Measurements from ENCODE around the gene RPS14. TPM values are rescaled to one million over a fixed set of nuclear protein-coding genes. Genes with fewer than 3 reads are reported as not detected.

Gene RPS14
- polyA plus RNA-seq, 1 experiment, result 2,496 TPM

DNA sequence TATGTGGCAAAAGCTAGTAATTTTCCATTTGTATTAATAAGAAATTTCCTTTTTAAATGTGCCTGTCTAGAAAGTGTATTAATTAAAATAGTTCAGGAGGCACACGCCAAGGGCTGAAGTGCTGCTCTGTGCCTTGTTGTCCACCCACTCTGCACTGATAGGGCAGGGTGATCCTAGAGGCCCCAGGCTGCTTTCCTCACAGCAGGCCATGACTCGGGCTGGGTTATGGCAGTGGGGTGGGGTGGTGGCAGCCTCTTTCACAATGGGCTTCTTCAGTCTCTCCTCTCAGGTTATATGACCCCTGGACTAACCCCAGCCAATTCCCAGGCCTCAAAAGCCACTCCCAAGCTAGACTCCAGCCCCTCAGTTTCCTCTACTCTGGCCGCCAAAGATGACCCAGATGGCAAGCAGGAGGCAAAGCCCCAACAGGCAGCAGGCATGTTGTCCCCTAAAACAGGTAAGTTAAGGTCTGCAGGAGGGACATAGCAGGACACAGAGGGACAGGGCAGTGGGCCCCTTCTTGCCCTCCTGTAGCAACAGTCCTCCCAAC, 56.4 kb downstream of the RPS14 start:
- TF ChIP-seq, protein P1, sequence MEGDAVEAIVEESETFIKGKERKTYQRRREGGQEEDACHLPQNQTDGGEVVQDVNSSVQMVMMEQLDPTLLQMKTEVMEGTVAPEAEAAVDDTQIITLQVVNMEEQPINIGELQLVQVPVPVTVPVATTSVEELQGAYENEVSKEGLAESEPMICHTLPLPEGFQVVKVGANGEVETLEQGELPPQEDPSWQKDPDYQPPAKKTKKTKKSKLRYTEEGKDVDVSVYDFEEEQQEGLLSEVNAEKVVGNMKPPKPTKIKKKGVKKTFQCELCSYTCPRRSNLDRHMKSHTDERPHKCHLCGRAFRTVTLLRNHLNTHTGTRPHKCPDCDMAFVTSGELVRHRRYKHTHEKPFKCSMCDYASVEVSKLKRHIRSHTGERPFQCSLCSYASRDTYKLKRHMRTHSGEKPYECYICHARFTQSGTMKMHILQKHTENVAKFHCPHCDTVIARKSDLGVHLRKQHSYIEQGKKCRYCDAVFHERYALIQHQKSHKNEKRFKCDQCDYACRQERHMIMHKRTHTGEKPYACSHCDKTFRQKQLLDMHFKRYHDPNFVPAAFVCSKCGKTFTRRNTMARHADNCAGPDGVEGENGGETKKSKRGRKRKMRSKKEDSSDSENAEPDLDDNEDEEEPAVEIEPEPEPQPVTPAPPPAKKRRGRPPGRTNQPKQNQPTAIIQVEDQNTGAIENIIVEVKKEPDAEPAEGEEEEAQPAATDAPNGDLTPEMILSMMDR (IDR thresholded peaks at IDR 0.05; ENCODE audit: insufficient read depth, low read depth, low read length), result no peak
- ChIA-PET POLR2A (no interaction called here), CTCF (interaction anchor here (1.3 kb wide), 1 partner anchor 43 kb away, joined by 3 read pairs; no protein-coding TSS in a partner anchor)
- DNase-seq (ENCODE audit: low read depth), result no peak
- no peak overlapping the region for H3K4me3 ChIP-seq (ENCODE audit: low read depth, low read length)
- no peaks in the 10 kb centered on the region for H3K27me3 ChIP-seq (ENCODE audit: control insufficient read depth, insufficient read depth, low read length)
- peaks cover 34% of the 10 kb centered on the region for H3K36me3 ChIP-seq (ENCODE audit: control insufficient read depth, insufficient read depth, low read length)

DNA sequence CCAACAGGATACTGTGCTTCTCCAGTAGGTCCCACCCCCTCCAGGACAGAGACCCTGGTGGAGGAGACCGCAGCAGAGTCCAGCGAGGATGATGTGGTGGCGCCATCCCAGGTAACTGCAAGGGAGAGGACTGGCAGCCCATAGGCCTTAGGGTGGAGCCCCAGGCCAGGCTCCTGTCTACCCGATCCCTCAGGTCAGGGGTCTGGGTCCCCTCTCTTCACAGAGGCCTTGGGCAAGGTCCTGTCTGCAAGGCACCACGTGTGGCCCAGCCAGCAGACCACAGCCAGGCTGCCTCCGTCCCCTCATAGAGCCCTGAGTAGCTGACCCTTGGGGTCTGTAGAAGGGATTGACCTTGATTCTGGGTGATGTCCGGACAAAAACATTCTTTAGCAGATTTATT, 56.9 kb downstream of the RPS14 start:
- Histone ChIP-seq H3K27me3 (ENCODE audit: control insufficient read depth, insufficient read depth, low read length) (no peaks in the 10 kb centered on the region), H3K36me3 (ENCODE audit: control insufficient read depth, insufficient read depth, low read length) (peaks cover 39% of the 10 kb centered on the region), H3K4me3 (ENCODE audit: low read depth, low read length) (no peak overlapping the region)
- DNase-seq (ENCODE audit: low read depth), result no peak
- ChIA-PET POLR2A (no interaction called here), CTCF (interaction anchor here (1.3 kb wide), 1 partner anchor 44 kb away, joined by 3 read pairs; no protein-coding TSS in a partner anchor)
- TF ChIP-seq, protein P1 (IDR thresholded peaks at IDR 0.05; ENCODE audit: insufficient read depth, low read depth, low read length), result no peak

Other genes with a start within 250 kb of the RPS14 start
- gene CAMK2A, start 160.0 kb downstream of the RPS14 start, polyA plus RNA-seq (2011; rRNA removed), result 0.09 and 0.11 TPM in 2 replicates
- gene ARSI, start 146.8 kb downstream of the RPS14 start, polyA plus RNA-seq (2011; rRNA removed), result 5.2 and 9.8 TPM in 2 replicates
- gene TCOF1, start 92.0 kb downstream of the RPS14 start, polyA plus RNA-seq (2011; rRNA removed), result 5.7 and 9.7 TPM in 2 replicates
- 0.28 and 0.31 TPM in 2 replicates for gene CD74, start 36.8 kb downstream of the RPS14 start, polyA plus RNA-seq (2011; rRNA removed)
- gene NDST1, start 58.4 kb upstream of the RPS14 start, polyA plus RNA-seq (2011; rRNA removed), result 56.6 and 89.7 TPM in 2 replicates
- gene SYNPO, start 190.9 kb upstream of the RPS14 start, polyA plus RNA-seq (2011; rRNA removed), result 4.8 and 8.4 TPM in 2 replicates
- gene MYOZ3, start 211.5 kb upstream of the RPS14 start, polyA plus RNA-seq (2011; rRNA removed), result 0.04 and 0.13 TPM in 2 replicates

Measured in BJ (cell line).